H1 (cell line): ENCODE results near the gene SH3PXD2A.

Experiments
- ASH2L ChIP-seq: fragments of 200-600, 300-600 bp; sonication (generic); IDR thresholded peaks from one replicate; pipeline ENCODE4 v1.7.1; 2017; ENCODE audit warnings: low read length
- CTCF ChIP-seq, 3 experiments: IDR thresholded peaks; 1 replicate in 2 of 3; 2 replicates in 1 of 3; pipeline versions ENCODE4 v1.5.1 to v1.6.1; 2011; ENCODE audit warnings: low read length in 3 of 3, mild to moderate bottlenecking in 3 of 3, inconsistent platforms in 2 of 3, low read depth in 1 of 3, moderate library complexity in 1 of 3; ENCODE audit not compliant: insufficient read depth in 1 of 3; ENCODE audit errors: control extremely low read depth in 1 of 3
- JUN ChIP-seq: IDR thresholded peaks from 2 replicates; pipeline ENCODE4 v1.6.1; 2011; ENCODE audit warnings: low read depth, mild to moderate bottlenecking, improper control_type of control experiment, low read length
- POLR2AphosphoS5 ChIP-seq: IDR thresholded peaks from 2 replicates; pipeline ENCODE4 v1.6.1; 2011; ENCODE audit warnings: low read depth, low read length
- RAD21 ChIP-seq, 2 experiments: IDR thresholded peaks in 1 of 2; conservative IDR thresholded peaks in 1 of 2; 2 replicates each; pipeline ENCODE4 v1.6.1; 2011; ENCODE audit warnings: low read depth in 2 of 2, low read length in 2 of 2, improper control_type of control experiment in 1 of 2, inconsistent platforms in 1 of 2, mild to moderate bottlenecking in 1 of 2, moderate library complexity in 1 of 2
- RBBP5 ChIP-seq: IDR thresholded peaks from 2 replicates; pipeline ENCODE4 v1.7.1; 2012; ENCODE audit warnings: low read depth, mild to moderate bottlenecking, inconsistent platforms, low read length, moderate library complexity, borderline replicate concordance
- SP1 ChIP-seq: IDR thresholded peaks from 2 replicates; pipeline ENCODE4 v1.6.1; 2011; ENCODE audit warnings: low read depth, low read length
- TF ChIP-seq, protein P1 (sequence below): IDR thresholded peaks from 2 replicates; pipeline ENCODE4 v1.6.1; 2011; ENCODE audit warnings: low read length, improper control_type of control experiment

DNA sequence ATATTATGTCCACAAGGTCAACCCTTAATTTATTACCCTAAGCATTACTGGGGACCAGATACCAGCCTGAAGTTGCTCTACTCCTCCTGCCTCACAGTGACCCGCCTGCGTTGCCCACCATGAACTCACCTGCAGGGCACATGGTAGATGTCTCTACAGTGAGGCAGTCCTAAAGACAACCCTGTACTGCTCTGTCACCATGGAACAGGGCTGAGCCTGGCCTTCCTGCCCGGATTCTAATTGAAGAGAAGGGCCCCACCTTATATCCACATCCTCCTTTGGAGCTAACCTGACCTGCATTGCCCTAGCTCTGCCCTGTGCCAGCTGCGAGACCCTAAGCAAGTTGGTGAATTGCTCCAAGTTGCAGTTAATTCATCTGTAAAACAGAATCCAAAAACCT lies 4.1 kb downstream of the SH3PXD2A start:
- TF ChIP-seq SP1: no peak
- TF ChIP-seq POLR2AphosphoS5: no peak
- TF ChIP-seq CTCF (IDR thresholded peaks at IDR 0.05; ENCODE audit: control extremely low read depth in 1 of 3, insufficient read depth in 1 of 3, low read depth in 1 of 3, low read length in 3 of 3): no peak
- TF ChIP-seq JUN: no peak
- no peak for TF ChIP-seq RAD21 (IDR thresholded peaks at IDR 0.05 in 1 of 2, conservative IDR thresholded peaks at IDR 0.05 in 1 of 2; ENCODE audit: low read depth in 2 of 2, low read length in 2 of 2)
- no peak for TF ChIP-seq RBBP5
- TF ChIP-seq, protein P1, sequence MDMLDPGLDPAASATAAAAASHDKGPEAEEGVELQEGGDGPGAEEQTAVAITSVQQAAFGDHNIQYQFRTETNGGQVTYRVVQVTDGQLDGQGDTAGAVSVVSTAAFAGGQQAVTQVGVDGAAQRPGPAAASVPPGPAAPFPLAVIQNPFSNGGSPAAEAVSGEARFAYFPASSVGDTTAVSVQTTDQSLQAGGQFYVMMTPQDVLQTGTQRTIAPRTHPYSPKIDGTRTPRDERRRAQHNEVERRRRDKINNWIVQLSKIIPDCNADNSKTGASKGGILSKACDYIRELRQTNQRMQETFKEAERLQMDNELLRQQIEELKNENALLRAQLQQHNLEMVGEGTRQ: no peak
- no peak for TF ChIP-seq ASH2L
